SK-N-SH treated with all-trans-retinoic acid at 6 μM for 48 hours (cell line): ENCODE data around the gene CFTR.

Source experiments
- ATAC-seq: fragments of 200-7000 bp; cut with Tn5 transposase; 3 replicates; pipeline ENCODE4 v1.9.1; 2020; ENCODE audit warnings: mild to moderate bottlenecking, moderate library complexity
- ARNTL ChIP-seq: fragments of 450-650 bp; formaldehyde crosslinking; IDR thresholded peaks from 2 replicates; pipeline ENCODE4 v1.5.0; 2020; ENCODE audit warnings: low read depth, mild to moderate bottlenecking, moderate library complexity, borderline replicate concordance
- BACH2 ChIP-seq: fragments of 250-450 bp; sonication (Bioruptor Pico); IDR thresholded peaks from 2 replicates; pipeline ENCODE4 v1.9.0; 2021; ENCODE audit warnings: mild to moderate bottlenecking, borderline replicate concordance
- CSDC2 ChIP-seq: fragments of 250-450 bp; sonication (Bioruptor Pico); IDR thresholded peaks from 2 replicates; pipeline ENCODE4 v1.5.0; 2020; ENCODE audit warnings: mild to moderate bottlenecking, moderate library complexity
- ESRRG ChIP-seq: fragments of 250-450 bp; sonication (Bioruptor Pico); IDR thresholded peaks from 2 replicates; pipeline ENCODE4 v1.6.1; 2021; ENCODE audit warnings: mild to moderate bottlenecking
- ISL1 ChIP-seq: fragments of 250-450 bp; sonication (Bioruptor Pico); IDR thresholded peaks from 2 replicates; pipeline ENCODE4 v2.1.2; 2022; ENCODE audit warnings: mild to moderate bottlenecking, moderate library complexity
- OSR1 ChIP-seq: fragments of 250-450 bp; sonication (Bioruptor Pico); IDR thresholded peaks from 2 replicates; pipeline ENCODE4 v1.8.0; 2022; ENCODE audit warnings: moderate library complexity, mild to moderate bottlenecking, inconsistent platforms
- PPARA ChIP-seq: fragments of 250-450 bp; sonication (Bioruptor Pico); IDR thresholded peaks from 2 replicates; pipeline ENCODE4 v1.5.0; 2020; ENCODE audit warnings: mild to moderate bottlenecking, borderline replicate concordance
- RARB ChIP-seq: fragments of 250-450 bp; sonication (Bioruptor Pico); IDR thresholded peaks from 2 replicates; pipeline ENCODE4 v1.8.0; 2021; ENCODE audit warnings: mild to moderate bottlenecking, moderate library complexity
- SNAI2 ChIP-seq: fragments of 250-450 bp; sonication (Bioruptor Pico); IDR thresholded peaks from 2 replicates; pipeline ENCODE4 v1.5.0; 2020; ENCODE audit warnings: mild to moderate bottlenecking, moderate library complexity
- TCF4 ChIP-seq: fragments of 250-450 bp; sonication (Bioruptor Pico); IDR thresholded peaks from 2 replicates; pipeline ENCODE4 v1.8.0; 2021; ENCODE audit warnings: mild to moderate bottlenecking, moderate library complexity, borderline replicate concordance
- TOX ChIP-seq: fragments of 250-450 bp; sonication (Bioruptor Pico); IDR thresholded peaks from 2 replicates; pipeline ENCODE4 v1.8.0; 2021; ENCODE audit warnings: mild to moderate bottlenecking, moderate library complexity, borderline replicate concordance
- ZC3H10 ChIP-seq: fragments of 250-450 bp; sonication (Bioruptor Pico); IDR thresholded peaks from 2 replicates; pipeline ENCODE4 v1.5.1; 2021; ENCODE audit warnings: mild to moderate bottlenecking, moderate library complexity
- ZFP3 ChIP-seq: fragments of 250-450 bp; sonication (Bioruptor Pico); IDR thresholded peaks from 2 replicates; pipeline ENCODE4 v1.5.0; 2020; ENCODE audit warnings: mild to moderate bottlenecking, moderate library complexity
- ZFP30 ChIP-seq: fragments of 450-650 bp; formaldehyde crosslinking; IDR thresholded peaks from 2 replicates; pipeline ENCODE4 v1.5.0; 2022; ENCODE audit warnings: mild to moderate bottlenecking, moderate library complexity
- ZNF565 ChIP-seq: fragments of 450-650 bp; formaldehyde crosslinking; conservative IDR thresholded peaks from 2 replicates; pipeline ENCODE4 v1.5.0; 2020; ENCODE audit warnings: low read depth, mild to moderate bottlenecking, moderate library complexity
- ZNF70 ChIP-seq: fragments of 450-650 bp; formaldehyde crosslinking; IDR thresholded peaks from 2 replicates; pipeline ENCODE4 v1.5.0; 2020; ENCODE audit warnings: mild to moderate bottlenecking, moderate library complexity
- ZNF8 ChIP-seq: fragments of 450-650 bp; formaldehyde crosslinking; IDR thresholded peaks from 2 replicates; pipeline ENCODE4 v1.5.0; 2020; ENCODE audit warnings: mild to moderate bottlenecking, moderate library complexity
- TF ChIP-seq, protein P1 (sequence below): fragments of 250-450 bp; sonication (Bioruptor Pico); IDR thresholded peaks from 2 replicates; pipeline ENCODE4 v1.8.0; 2021; ENCODE audit warnings: low read depth, mild to moderate bottlenecking, moderate library complexity, borderline replicate concordance
- TF ChIP-seq, protein P2 (sequence below): fragments of 250-450 bp; sonication (Bioruptor Pico); IDR thresholded peaks from 2 replicates; pipeline ENCODE4 v1.5.0; 2020; ENCODE audit warnings: mild to moderate bottlenecking, moderate library complexity
- TF ChIP-seq, protein P3 (sequence below): fragments of 250-450 bp; sonication (Bioruptor Pico); IDR thresholded peaks from 2 replicates; pipeline ENCODE4 v1.8.0; 2020; ENCODE audit warnings: mild to moderate bottlenecking, moderate library complexity, borderline replicate concordance
- TF ChIP-seq, protein P4 (sequence below): fragments of 250-450 bp; sonication (Bioruptor Pico); IDR thresholded peaks from 2 replicates; pipeline ENCODE4 v1.5.1; 2020; ENCODE audit warnings: low read depth, mild to moderate bottlenecking, moderate library complexity
- TF ChIP-seq, protein P5 (sequence below): fragments of 250-450 bp; sonication (Bioruptor Pico); IDR thresholded peaks from 2 replicates; pipeline ENCODE4 v1.5.1; 2021; ENCODE audit warnings: mild to moderate bottlenecking, moderate library complexity

CFTR gene

DNA sequence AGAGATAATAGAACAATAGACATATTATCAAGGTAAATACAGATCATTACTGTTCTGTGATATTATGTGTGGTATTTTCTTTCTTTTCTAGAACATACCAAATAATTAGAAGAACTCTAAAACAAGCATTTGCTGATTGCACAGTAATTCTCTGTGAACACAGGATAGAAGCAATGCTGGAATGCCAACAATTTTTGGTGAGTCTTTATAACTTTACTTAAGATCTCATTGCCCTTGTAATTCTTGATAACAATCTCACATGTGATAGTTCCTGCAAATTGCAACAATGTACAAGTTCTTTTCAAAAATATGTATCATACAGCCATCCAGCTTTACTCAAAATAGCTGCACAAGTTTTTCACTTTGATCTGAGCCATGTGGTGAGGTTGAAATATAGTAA lies 185.5 kb downstream of the CFTR start:
- no peak for TF ChIP-seq BACH2 (CRISPR knock-in tag)
- TF ChIP-seq, all 23 proteins: peak for 0
- no peak for ATAC-seq

DNA sequence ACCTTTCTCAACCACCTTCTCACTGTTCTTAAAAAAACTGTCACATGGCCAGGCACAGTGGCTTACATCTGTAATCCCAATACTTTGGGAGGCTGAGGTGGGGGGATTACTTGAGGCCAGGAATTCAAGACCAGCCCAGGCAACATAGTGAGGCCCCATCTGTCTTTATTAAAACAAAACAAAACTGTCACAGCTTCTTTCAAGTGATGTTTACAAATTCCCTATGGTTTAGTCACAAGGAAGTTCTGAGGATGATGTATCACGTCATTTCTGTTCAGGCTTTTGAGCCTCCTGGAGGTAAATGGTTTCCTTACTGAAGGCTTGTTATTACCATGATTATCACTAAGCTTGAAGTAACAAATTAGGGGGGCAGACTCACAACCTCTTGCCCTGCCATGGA lies 186.2 kb downstream of the CFTR start:
- no peak for TF ChIP-seq ZC3H10
- TF ChIP-seq ARNTL (CRISPR knock-in tag) = no peak
- TF ChIP-seq CSDC2 (CRISPR knock-in tag) = no peak
- TF ChIP-seq, protein P1, sequence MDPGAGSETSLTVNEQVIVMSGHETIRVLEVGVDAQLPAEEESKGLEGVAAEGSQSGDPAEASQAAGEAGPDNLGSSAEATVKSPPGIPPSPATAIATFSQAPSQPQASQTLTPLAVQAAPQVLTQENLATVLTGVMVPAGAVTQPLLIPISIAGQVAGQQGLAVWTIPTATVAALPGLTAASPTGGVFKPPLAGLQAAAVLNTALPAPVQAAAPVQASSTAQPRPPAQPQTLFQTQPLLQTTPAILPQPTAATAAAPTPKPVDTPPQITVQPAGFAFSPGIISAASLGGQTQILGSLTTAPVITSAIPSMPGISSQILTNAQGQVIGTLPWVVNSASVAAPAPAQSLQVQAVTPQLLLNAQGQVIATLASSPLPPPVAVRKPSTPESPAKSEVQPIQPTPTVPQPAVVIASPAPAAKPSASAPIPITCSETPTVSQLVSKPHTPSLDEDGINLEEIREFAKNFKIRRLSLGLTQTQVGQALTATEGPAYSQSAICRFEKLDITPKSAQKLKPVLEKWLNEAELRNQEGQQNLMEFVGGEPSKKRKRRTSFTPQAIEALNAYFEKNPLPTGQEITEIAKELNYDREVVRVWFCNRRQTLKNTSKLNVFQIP (CRISPR knock-in tag) = no peak
- TF ChIP-seq OSR1 (CRISPR knock-in tag) = no peak
- no peak for TF ChIP-seq ZFP30 (CRISPR knock-in tag)
- no peak for ATAC-seq

DNA sequence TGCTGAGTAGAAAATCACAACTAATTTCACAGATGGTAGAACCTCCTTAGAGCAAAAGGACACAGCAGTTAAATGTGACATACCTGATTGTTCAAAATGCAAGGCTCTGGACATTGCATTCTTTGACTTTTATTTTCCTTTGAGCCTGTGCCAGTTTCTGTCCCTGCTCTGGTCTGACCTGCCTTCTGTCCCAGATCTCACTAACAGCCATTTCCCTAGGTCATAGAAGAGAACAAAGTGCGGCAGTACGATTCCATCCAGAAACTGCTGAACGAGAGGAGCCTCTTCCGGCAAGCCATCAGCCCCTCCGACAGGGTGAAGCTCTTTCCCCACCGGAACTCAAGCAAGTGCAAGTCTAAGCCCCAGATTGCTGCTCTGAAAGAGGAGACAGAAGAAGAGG lies 186.9 kb downstream of the CFTR start:
- no peak for ATAC-seq
- no peak for TF ChIP-seq BACH2 (CRISPR knock-in tag)
- no peak for TF ChIP-seq CSDC2 (CRISPR knock-in tag)
- no peak for TF ChIP-seq ZNF70 (CRISPR knock-in tag)
- TF ChIP-seq, protein P2, sequence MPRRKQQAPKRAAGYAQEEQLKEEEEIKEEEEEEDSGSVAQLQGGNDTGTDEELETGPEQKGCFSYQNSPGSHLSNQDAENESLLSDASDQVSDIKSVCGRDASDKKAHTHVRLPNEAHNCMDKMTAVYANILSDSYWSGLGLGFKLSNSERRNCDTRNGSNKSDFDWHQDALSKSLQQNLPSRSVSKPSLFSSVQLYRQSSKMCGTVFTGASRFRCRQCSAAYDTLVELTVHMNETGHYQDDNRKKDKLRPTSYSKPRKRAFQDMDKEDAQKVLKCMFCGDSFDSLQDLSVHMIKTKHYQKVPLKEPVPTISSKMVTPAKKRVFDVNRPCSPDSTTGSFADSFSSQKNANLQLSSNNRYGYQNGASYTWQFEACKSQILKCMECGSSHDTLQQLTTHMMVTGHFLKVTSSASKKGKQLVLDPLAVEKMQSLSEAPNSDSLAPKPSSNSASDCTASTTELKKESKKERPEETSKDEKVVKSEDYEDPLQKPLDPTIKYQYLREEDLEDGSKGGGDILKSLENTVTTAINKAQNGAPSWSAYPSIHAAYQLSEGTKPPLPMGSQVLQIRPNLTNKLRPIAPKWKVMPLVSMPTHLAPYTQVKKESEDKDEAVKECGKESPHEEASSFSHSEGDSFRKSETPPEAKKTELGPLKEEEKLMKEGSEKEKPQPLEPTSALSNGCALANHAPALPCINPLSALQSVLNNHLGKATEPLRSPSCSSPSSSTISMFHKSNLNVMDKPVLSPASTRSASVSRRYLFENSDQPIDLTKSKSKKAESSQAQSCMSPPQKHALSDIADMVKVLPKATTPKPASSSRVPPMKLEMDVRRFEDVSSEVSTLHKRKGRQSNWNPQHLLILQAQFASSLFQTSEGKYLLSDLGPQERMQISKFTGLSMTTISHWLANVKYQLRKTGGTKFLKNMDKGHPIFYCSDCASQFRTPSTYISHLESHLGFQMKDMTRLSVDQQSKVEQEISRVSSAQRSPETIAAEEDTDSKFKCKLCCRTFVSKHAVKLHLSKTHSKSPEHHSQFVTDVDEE (CRISPR knock-in tag) = no peak
- no peak for TF ChIP-seq SNAI2 (CRISPR knock-in tag)
- no peak for TF ChIP-seq ZNF565 (CRISPR knock-in tag)
- no peak for TF ChIP-seq TOX (CRISPR knock-in tag)

DNA sequence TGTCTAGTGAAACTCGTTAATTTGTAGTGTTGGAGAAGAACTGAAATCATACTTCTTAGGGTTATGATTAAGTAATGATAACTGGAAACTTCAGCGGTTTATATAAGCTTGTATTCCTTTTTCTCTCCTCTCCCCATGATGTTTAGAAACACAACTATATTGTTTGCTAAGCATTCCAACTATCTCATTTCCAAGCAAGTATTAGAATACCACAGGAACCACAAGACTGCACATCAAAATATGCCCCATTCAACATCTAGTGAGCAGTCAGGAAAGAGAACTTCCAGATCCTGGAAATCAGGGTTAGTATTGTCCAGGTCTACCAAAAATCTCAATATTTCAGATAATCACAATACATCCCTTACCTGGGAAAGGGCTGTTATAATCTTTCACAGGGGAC lies 187.6 kb downstream of the CFTR start:
- TF ChIP-seq RARB (CRISPR knock-in tag) (no peak), ARNTL (CRISPR knock-in tag) (no peak), ZFP3 (CRISPR knock-in tag) (no peak)
- no peak for ATAC-seq

DNA sequence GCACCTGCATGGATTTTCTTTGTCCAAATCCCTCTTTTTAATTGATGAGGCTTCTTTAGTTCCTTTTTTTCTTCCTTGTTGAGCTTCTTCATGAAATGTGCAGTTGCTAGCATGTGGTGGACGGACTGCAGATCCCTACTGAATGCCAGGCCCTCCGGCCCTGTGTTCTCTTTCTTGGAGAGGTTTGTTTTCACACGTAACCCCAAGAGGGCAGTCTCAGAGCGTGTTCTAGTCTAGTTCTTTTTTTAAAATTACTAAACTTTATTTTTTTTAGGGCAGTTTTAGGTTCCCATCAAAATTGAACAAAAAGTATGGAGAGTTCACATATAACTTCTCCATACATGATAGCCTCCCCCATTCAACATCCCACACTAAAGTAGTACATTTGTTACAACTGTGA lies 190.0 kb downstream of the CFTR start:
- TF ChIP-seq RARB (CRISPR knock-in tag) = no peak
- TF ChIP-seq ZC3H10 = no peak
- ATAC-seq = 0 out of 3 replicates have a peak, but pooled peaks have one; percentile 25

DNA sequence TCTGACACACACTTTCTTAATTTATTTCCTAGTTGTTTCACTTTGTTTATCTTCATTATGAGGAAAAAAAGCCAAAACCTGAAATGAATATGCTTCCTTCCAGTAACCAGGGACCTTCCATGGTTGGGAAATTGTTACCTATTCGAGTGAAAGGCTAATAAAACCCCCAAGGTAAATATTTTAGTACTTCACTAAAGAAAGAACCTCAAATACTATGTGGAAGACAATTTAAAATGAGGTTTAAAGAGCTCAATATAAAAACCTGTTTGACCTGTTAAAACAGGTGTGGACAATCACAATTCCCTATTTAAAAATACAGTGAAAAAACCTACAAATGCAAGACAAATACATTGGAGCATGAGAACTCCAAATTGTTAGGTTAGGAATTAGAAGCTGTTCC lies 192.6 kb downstream of the CFTR start:
- ATAC-seq = no peak
- TF ChIP-seq ZFP3 (CRISPR knock-in tag) = no peak
- TF ChIP-seq, protein P3, sequence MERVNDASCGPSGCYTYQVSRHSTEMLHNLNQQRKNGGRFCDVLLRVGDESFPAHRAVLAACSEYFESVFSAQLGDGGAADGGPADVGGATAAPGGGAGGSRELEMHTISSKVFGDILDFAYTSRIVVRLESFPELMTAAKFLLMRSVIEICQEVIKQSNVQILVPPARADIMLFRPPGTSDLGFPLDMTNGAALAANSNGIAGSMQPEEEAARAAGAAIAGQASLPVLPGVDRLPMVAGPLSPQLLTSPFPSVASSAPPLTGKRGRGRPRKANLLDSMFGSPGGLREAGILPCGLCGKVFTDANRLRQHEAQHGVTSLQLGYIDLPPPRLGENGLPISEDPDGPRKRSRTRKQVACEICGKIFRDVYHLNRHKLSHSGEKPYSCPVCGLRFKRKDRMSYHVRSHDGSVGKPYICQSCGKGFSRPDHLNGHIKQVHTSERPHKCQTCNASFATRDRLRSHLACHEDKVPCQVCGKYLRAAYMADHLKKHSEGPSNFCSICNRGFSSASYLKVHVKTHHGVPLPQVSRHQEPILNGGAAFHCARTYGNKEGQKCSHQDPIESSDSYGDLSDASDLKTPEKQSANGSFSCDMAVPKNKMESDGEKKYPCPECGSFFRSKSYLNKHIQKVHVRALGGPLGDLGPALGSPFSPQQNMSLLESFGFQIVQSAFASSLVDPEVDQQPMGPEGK (CRISPR knock-in tag) = no peak
- no peak for TF ChIP-seq ZNF70 (CRISPR knock-in tag)
- no peak for TF ChIP-seq SNAI2 (CRISPR knock-in tag)
- TF ChIP-seq, protein P1 (CRISPR knock-in tag) = no peak
- TF ChIP-seq ZC3H10 = no peak
- no peak for TF ChIP-seq OSR1 (CRISPR knock-in tag)
- no peak for TF ChIP-seq RARB (CRISPR knock-in tag)
- TF ChIP-seq CSDC2 (CRISPR knock-in tag) = no peak
- TF ChIP-seq ZNF8 (CRISPR knock-in tag) = no peak
- TF ChIP-seq ARNTL (CRISPR knock-in tag) = no peak
- no peak for TF ChIP-seq PPARA (CRISPR knock-in tag)
- no peak for TF ChIP-seq ISL1 (CRISPR knock-in tag)
- TF ChIP-seq, protein P4, sequence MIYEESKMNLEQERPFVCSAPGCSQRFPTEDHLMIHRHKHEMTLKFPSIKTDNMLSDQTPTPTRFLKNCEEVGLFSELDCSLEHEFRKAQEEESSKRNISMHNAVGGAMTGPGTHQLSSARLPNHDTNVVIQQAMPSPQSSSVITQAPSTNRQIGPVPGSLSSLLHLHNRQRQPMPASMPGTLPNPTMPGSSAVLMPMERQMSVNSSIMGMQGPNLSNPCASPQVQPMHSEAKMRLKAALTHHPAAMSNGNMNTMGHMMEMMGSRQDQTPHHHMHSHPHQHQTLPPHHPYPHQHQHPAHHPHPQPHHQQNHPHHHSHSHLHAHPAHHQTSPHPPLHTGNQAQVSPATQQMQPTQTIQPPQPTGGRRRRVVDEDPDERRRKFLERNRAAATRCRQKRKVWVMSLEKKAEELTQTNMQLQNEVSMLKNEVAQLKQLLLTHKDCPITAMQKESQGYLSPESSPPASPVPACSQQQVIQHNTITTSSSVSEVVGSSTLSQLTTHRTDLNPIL = no peak
- TF ChIP-seq ZFP30 (CRISPR knock-in tag) = no peak
- TF ChIP-seq TCF4 = no peak
- TF ChIP-seq, protein P5, sequence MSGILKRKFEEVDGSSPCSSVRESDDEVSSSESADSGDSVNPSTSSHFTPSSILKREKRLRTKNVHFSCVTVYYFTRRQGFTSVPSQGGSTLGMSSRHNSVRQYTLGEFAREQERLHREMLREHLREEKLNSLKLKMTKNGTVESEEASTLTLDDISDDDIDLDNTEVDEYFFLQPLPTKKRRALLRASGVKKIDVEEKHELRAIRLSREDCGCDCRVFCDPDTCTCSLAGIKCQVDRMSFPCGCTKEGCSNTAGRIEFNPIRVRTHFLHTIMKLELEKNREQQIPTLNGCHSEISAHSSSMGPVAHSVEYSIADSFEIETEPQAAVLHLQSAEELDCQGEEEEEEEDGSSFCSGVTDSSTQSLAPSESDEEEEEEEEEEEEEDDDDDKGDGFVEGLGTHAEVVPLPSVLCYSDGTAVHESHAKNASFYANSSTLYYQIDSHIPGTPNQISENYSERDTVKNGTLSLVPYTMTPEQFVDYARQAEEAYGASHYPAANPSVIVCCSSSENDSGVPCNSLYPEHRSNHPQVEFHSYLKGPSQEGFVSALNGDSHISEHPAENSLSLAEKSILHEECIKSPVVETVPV (CRISPR knock-in tag) = no peak
- TF ChIP-seq ESRRG (CRISPR knock-in tag) = no peak
- TF ChIP-seq BACH2 (CRISPR knock-in tag) = no peak
